GM23338 (cell line): ENCODE measurements around the gene MYH10. TPM values are rescaled to one million over a fixed set of nuclear protein-coding genes. Genes with fewer than 3 reads are reported as not detected.

Experiments used
- ATAC-seq: fragments of 200-7000 bp; cut with Tn5 transposase; 3 replicates; pipeline ENCODE4 v1.9.1; 2020
- DNase-seq: peaks from one replicate; pipeline ENCODE4 v3.0.0-alpha.2; 2015; ENCODE audit warnings: low spot score
- H2AFZ ChIP-seq: fragments of 200-600 bp; sonication (generic); 2 replicates; pipeline ENCODE4 v1.8.0; 2016; ENCODE audit warnings: antibody characterized with exemption, mild to moderate bottlenecking, moderate library complexity
- H3F3A ChIP-seq: fragments of 200-600 bp; sonication (generic); replicated peaks from 2 replicates; pipeline ENCODE4 v1.8.0; 2017; ENCODE audit warnings: antibody characterized with exemption, mixed run types, low read depth
- H3K27ac ChIP-seq: fragments of 200-600 bp; sonication (generic); 2 replicates; pipeline ENCODE4 v1.6.1; 2016; ENCODE audit warnings: low read depth
- H3K27me3 ChIP-seq: fragments of 200-600 bp; sonication (generic); 2 replicates; pipeline ENCODE4 v1.8.0; 2016; ENCODE audit warnings: mild to moderate bottlenecking, mixed run types, moderate library complexity; ENCODE audit not compliant: insufficient read depth
- H3K36me3 ChIP-seq: fragments of 200-600 bp; sonication (generic); 2 replicates; pipeline ENCODE4 v1.8.0; 2016; ENCODE audit warnings: mild to moderate bottlenecking; ENCODE audit not compliant: insufficient read depth
- H3K4me1 ChIP-seq: fragments of 200-600 bp; sonication (generic); 2 replicates; pipeline ENCODE4 v1.8.0; 2016; ENCODE audit warnings: mild to moderate bottlenecking, moderate library complexity; ENCODE audit not compliant: insufficient read depth
- H3K4me2 ChIP-seq: fragments of 200-600 bp; sonication (generic); 2 replicates; pipeline ENCODE4 v1.7.1; 2017; ENCODE audit warnings: mixed run types
- H3K4me3 ChIP-seq: fragments of 200-600 bp; sonication (generic); 2 replicates; pipeline ENCODE4 v1.6.1; 2016; ENCODE audit warnings: mixed run types
- H3K79me2 ChIP-seq: fragments of 200-600 bp; sonication (generic); replicated peaks from 2 replicates; pipeline ENCODE4 v1.8.0; 2017; ENCODE audit warnings: mild to moderate bottlenecking; ENCODE audit not compliant: insufficient read depth
- H3K9me2 ChIP-seq: fragments of 200-600 bp; sonication (generic); 2 replicates; pipeline ENCODE4 v1.8.0; 2017; ENCODE audit not compliant: insufficient read depth
- H4K20me1 ChIP-seq: fragments of 200-600 bp; sonication (generic); replicated peaks from 2 replicates; pipeline ENCODE4 v1.8.0; 2017; ENCODE audit warnings: mild to moderate bottlenecking; ENCODE audit not compliant: insufficient read depth
- H3K27ac Mint-ChIP-seq: 2 replicates; pipeline ENCODE4 v1.8.0; 2020; ENCODE audit warnings: inconsistent platforms, mild to moderate bottlenecking, moderate library complexity, mixed read lengths
- H3K27me3 Mint-ChIP-seq: 3 replicates; pipeline ENCODE4 v1.8.0; 2022; ENCODE audit warnings: low read depth, mild to moderate bottlenecking, moderate library complexity, mixed read lengths, inconsistent platforms; ENCODE audit not compliant: insufficient read depth, poor library complexity
- H3K36me3 Mint-ChIP-seq: 3 replicates; pipeline ENCODE4 v1.8.0; 2021; ENCODE audit warnings: low read depth, mild to moderate bottlenecking, inconsistent platforms, moderate library complexity, mixed read lengths
- H3K4me1 Mint-ChIP-seq: 3 replicates; pipeline ENCODE4 v1.8.0; 2020; ENCODE audit warnings: mild to moderate bottlenecking, inconsistent platforms, mixed read lengths
- H3K4me3 Mint-ChIP-seq: 3 replicates; pipeline ENCODE4 v1.8.0; 2021; ENCODE audit warnings: moderate library complexity, mild to moderate bottlenecking, inconsistent platforms, mixed read lengths
- H3K9me3 Mint-ChIP-seq: 3 replicates; pipeline ENCODE4 v1.8.0; 2020; ENCODE audit warnings: moderate library complexity, mild to moderate bottlenecking, inconsistent platforms, mixed read lengths
- CREB1 ChIP-seq: fragments of 250-450 bp; sonication (Bioruptor Pico); IDR thresholded peaks from 2 replicates; pipeline ENCODE4 v1.5.0; 2020; ENCODE audit warnings: low read depth, mild to moderate bottlenecking, moderate library complexity
- ETS1 ChIP-seq: IDR thresholded peaks from 2 replicates; pipeline ENCODE4 v1.6.1; 2016; ENCODE audit warnings: antibody characterized with exemption
- EZH2 ChIP-seq: fragments of 200-600 bp; sonication (generic); IDR thresholded peaks from one replicate; pipeline ENCODE4 v1.8.0; 2017; ENCODE audit warnings: antibody characterized with exemption, mild to moderate bottlenecking, low read depth; ENCODE audit not compliant: unreplicated experiment
- EZH2phosphoT487 ChIP-seq: fragments of 200-600 bp; sonication (generic); IDR thresholded peaks from one replicate; pipeline ENCODE4 v1.8.1; 2018; ENCODE audit warnings: antibody characterized with exemption; ENCODE audit not compliant: unreplicated experiment
- JUNB ChIP-seq: IDR thresholded peaks from one replicate; pipeline ENCODE4 v1.6.1; 2016; ENCODE audit warnings: antibody characterized with exemption; ENCODE audit not compliant: unreplicated experiment
- POLR2AphosphoS5 ChIP-seq: IDR thresholded peaks from 2 replicates; pipeline ENCODE4 v1.6.1; 2016; ENCODE audit warnings: antibody characterized with exemption, low read depth
- REST ChIP-seq: IDR thresholded peaks from one replicate; pipeline ENCODE4 v1.6.1; 2018; ENCODE audit warnings: antibody characterized with exemption; ENCODE audit not compliant: unreplicated experiment
- STAT1 ChIP-seq: IDR thresholded peaks from one replicate; pipeline ENCODE4 v1.6.1; 2016; ENCODE audit warnings: antibody characterized with exemption; ENCODE audit not compliant: unreplicated experiment
- ZNF331 ChIP-seq: fragments of 250-450 bp; sonication (Bioruptor Pico); IDR thresholded peaks from 2 replicates; pipeline ENCODE4 v1.5.0; 2020; ENCODE audit warnings: low read depth, mild to moderate bottlenecking, moderate library complexity
- ZNF462 ChIP-seq: fragments of 250-450 bp; sonication (Bioruptor Pico); IDR thresholded peaks from 2 replicates; pipeline ENCODE4 v1.5.0; 2020; ENCODE audit warnings: mild to moderate bottlenecking, moderate library complexity
- polyA plus RNA-seq: library from polyadenylated mRNA; unstranded; fragments of >200 nt; fragmentation: Nextera tagmentation; extraction: Ambion mirVana; gene quantifications from 2 replicates; pipeline ENCODE4 v1.2.1, GENCODE V29; 2016
- total RNA-seq: library from RNA; depleted of rRNA; stranded (reverse); fragments of >200 nt; shearing (Covaris generic); gene quantifications from 2 replicates; pipeline ENCODE4 v1.2.3, GENCODE V29; 2014

Gene MYH10
- total and polyA plus RNA-seq, 2 experiments from 2014 or later = 89.5 to 230 TPM

- TF ChIP-seq ZNF462 (CRISPR knock-in tag) (no peak), EZH2 (no peak), ETS1 (no peak), JUNB (no peak), ZNF331 (CRISPR knock-in tag) (no peak), STAT1 (no peak), REST (no peak), POLR2AphosphoS5 (no peak), EZH2phosphoT487 (no peak), CREB1 (CRISPR knock-in tag) (no peak)
- Histone ChIP-seq H3K4me3 (no peak overlapping the region), H3K27me3 (no peaks in the 10 kb centered on the region), H4K20me1 (peaks cover 10% of the 10 kb centered on the region; the same call in 1 of the 2 replicates), H3K79me2 (peaks cover 15% of the 10 kb centered on the region), H3K27ac (no peak overlapping the region), H3K36me3 (peaks cover 24% of the 10 kb centered on the region), H3K9me2 (no peaks in the 10 kb centered on the region), H3F3A (no peaks in the 10 kb centered on the region), H3K4me2 (no peak overlapping the region), H2AFZ (no peak overlapping the region), H3K4me1 (no peaks in the 10 kb centered on the region)
- Mint-ChIP-seq H3K36me3 (peaks cover 52% of the 10 kb centered on the region), H3K9me3 (no peaks in the 10 kb centered on the region; the same call in 2 of the 3 replicates), H3K27ac (no peak overlapping the region; the same call in 1 of the 2 replicates), H3K27me3 (no peaks in the 10 kb centered on the region), H3K4me1 (no peaks in the 10 kb centered on the region), H3K4me3 (no peak overlapping the region)
- ATAC-seq (no peak), DNase-seq (no peak)
These were observed 74.5 kb downstream of the MYH10 start for GRCh38 chr17:8556074-8556473.
